Muscle of arm (tissue), 12 donors: ENCODE results near the gene SH3PXD2A. TPM values are rescaled to one million over a fixed set of nuclear protein-coding genes. Genes with fewer than 3 reads are reported as not detected.
A peak's percentile ranks its signal among the peaks of the same experiment; 100 is the strongest.
"Not testable (repeated sequence)": the region's sequence is repeated elsewhere in the genome, so short reads cannot be mapped to it uniquely, and the experiment has no call there.

Experiments used
- DNase-seq: peaks from one replicate; pipeline ENCODE4 v3.0.0-alpha.2; 2013
- polyA plus RNA-seq, 12 donors: library from polyadenylated mRNA; unstranded; fragments of 120-200 nt; gene quantifications; one replicate each; pipeline ENCODE4 v1.2.1, GENCODE V29; 2013; ENCODE audit not compliant: insufficient read length in 12 of 12

Gene SH3PXD2A
- polyA plus RNA-seq, 12 donors = 67.6 to 154 (median 81.6) TPM

DNA sequence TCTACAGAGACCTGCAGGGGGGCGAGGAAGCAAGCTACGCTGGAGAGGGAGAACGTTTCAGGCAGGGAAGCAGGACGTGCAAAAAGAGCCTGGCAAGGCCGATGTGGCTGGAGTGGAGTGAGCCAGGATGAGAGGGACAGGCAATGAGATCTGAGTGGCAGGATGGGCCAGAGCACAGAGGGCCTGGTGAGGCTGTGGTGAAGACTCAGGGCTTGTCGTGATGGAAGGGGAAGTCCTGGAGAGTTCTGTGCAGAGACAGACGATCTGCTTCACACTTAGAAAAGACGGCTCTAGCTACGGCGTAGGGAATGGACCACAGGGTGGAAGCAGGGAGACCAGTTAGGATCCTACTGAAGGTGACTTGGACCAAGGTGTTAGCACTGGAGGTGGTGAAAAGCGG lies 87.0 kb downstream of the SH3PXD2A start:
- DNase-seq = no peak

DNA sequence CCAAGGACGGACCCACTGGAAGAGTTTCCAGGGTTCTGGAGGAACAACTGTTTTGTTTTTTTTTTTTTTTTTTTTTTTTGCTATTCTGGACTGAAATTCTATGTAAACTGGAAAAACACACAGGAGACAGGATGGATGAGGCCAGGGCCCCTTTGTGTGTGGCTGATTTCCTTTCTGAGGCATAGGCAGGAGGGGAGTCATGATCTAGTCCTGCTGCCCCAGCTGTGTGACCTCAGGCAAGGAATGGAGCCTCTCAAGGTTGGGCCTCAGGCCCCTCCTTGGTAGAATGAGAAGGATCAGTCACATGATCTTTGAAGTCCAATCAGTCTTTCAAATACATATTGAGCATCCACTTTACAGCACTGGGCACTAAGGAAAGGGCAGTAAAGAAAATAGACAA lies 87.6 kb downstream of the SH3PXD2A start:
- no peak for DNase-seq

DNA sequence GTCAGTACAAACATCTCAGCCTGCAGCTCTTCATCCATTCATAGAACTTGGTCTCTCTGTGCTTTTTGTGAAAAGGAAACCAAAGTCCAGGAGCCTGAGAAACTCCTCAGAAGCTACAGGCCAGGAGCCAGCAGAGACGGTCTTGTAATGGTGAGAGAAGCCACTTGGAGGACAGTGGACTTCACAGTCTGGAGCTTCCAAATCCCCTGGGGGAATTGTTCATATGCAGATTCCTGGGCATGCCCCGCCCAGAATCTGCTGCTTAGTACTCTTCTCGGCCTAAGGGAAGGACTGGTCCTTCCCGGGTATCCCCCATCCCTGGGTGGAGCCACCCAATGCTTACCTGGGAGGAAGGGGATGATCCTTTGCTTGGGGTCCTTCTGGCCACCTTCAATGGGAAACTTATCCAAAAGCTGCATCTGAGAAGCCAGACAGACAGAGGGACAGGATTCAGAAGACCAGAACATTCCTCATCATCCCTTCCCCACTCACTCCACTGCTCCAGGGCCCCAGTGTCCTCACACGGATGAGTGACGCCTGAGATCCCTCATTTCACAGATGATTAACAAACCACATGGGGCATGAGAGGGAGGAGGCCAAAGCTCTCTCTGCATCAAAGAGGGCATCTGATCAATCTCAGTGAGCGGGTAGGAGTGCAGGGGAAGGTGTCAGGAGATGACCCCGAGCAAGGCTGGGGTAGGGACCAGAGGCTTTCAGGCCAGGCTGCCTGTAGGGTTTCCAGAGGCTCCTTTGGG lies 88.4 kb downstream of the SH3PXD2A start:
- no peak for DNase-seq

DNA sequence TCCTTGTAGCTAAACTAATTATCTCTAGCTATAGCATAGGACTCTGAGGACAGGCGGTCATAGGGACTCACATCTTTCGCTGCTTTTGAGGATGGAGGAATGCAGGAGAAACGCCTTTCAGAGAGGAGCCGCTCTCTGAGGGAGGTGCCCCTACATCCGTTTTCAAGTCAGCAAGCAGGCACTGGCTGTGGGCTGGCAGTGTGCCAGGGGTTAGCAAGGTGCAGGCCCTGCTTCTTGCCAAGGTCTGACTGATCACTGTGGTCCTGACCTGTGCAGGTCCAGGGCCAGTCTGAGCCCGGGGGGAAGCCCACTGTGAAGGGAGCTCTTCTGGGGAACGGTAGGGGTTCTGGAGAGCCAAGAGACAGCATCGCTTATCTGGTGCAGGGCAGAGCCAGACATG lies 89.4 kb downstream of the SH3PXD2A start:
- DNase-seq = no peak

DNA sequence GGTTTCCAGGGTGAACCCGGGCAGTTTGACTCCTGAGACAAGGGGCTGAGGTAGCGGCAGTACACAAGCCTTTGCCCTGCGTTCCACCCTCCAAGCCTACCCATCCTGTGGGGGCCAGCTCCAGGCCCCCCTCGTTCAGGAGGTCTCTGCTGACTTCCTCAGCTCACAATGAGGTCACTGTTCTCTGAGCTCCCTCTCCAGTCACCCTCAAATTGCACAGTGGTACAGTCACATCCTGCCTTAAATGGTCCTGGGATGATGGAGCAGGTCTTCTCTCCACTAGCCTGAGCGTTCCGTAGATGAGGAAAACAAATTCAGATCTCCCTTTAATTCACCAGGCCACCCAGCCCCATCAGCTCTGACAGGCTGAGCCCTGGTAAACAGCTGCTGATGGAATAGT lies 90.2 kb downstream of the SH3PXD2A start:
- no peak for DNase-seq

DNA sequence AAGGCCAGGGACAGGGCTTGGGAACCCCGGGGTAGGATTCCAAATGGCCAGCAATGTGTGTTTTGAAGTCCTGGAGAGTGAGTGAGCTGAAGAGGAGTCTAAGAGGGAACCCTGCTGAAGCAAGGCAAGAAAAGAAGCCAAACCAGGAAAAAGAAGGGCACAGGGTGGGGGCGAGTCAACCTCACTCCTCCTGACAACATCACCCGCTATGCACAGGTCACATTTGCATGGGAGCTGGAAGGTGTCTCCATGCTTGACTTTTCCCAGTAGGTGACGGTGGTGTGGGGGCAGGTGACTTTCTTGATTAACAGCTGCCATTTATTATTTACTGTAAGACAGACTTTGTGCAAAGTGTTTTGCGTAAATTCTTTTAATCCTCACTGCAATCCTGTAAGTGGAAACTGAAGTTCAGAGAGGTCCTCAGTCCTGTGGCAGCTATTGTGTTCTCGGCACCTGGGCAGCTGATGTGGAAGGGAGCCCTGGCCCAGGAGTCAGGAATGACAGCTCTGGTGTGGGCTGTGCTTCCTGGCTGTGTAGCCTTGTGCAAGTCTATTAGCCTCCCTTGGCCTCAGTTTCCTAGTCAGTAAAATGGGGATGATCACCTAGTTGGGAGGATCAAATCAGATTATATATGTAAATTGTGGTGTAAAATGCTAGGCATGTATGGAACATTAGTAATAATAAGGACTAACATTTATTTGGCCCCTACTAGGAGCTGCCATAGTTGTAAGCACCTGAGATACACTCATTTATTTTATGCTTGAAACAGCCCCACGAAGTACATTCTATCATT lies 90.9 kb downstream of the SH3PXD2A start:
- DNase-seq = no peak

DNA sequence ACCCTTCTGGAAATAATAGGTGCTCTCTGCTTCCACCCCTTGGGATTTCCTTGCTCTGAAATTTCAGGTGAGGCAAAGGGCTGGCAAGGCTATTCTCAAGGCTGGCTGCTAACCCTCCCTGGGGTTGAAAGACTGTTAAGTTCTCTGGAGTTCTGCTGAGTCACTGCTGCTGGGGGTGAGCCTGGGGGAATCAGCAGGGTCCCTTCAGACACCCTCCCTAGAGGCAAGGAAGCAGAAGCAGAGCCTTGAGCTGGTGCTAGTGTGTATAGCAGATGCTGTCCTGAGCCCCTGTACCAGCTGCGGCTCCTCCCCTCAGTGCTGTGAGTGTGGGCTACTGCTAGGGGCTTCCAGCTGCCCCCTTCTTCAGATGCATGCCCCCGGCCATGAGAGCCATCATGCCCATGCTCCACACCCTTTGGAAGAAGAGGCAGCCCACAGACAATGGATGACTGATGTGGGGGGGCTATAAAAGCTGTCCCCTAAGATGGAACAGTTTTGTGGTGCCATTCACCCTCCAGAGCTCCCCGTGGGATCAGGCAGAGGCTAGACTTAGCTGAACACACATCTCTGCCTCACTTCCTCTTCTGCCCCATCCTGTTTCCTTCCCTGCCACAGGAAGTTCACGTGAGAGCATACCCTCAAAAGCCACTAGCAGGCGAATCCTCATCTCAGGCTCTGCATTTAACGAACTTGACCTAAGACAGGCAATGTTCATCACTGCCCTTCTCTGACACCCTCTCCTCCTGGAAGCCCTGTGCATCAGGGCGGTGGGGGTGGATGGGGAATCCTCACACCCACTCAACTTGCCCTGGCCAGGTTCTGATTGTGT lies 91.8 kb downstream of the SH3PXD2A start:
- no peak for DNase-seq

DNA sequence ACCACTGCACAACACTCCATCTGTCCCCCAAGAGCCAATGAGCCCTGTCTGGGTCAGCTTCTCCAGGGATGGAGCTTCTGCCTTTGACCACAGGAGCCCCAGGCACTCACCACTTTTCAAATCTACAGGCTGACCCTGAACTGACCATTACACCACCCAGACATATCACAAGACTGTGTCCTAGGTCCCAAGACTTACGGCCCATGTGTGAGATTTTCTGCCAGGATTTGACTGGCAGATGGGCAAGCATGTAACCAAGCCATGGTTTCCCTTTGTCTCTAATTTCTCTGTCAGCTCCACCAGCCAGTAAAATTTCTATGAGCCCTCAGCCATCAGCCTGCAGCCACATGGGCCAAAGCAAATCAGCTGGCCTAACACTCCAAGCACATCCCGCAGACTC lies 92.5 kb downstream of the SH3PXD2A start:
- DNase-seq = no peak

DNA sequence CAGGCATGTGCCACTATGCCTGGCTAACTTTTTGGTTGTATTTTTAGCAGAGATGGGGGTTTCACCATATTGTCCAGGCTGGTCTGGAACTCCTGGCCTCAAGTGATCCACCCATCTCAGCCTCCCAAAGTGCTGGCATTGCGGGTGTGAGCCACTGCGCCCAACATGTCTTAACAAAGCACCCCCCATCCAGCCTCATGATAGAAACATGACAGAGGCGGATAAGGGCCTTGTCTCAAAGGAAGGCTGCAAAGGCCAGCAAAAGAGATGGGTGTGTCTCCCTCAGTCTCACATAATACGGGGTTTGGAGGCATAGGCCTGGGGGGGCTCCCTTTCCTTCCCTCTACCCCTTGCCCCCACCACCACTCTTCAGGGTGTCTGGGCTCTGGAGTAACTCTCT lies 93.2 kb downstream of the SH3PXD2A start:
- DNase-seq = no peak

DNA sequence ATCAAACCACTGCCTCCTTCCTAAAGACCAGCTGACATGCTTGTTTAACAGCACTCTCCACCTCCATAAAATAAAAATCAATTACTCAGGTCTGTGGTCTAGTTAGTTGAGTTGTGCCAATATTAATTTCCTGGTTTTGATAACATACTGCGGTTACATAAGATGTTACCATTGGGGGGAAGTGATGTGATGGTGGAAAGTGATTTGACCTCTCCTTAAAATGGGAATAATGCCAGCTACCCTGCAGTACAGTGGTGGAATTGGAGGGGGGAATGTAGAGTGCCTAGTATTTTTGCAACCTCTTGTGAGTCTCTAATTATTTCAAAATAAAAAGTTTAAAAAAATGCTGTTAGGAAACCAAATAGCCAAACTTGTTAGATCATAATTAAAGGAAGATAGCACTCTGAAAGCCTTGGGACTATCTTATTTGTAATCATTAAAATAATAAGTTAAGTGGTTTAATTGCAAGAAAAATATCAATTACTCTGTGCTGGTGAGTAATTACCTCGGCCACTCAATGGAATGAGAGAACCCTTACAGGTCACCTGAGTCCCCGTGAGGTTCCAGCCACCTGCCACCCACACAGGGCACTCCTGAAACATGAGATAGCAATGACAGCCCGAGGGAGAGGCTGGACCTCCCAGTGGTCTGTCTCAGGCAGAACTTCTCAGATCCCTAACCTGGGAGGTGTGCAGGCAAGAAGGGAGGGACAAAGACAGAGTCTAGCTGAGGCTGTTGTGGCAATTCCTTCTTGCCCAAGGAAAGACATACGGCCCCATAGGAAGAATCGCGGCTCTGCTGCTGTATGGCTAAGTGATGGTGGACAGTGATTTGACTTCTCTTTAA lies 94.1 kb downstream of the SH3PXD2A start:
- no peak for DNase-seq

DNA sequence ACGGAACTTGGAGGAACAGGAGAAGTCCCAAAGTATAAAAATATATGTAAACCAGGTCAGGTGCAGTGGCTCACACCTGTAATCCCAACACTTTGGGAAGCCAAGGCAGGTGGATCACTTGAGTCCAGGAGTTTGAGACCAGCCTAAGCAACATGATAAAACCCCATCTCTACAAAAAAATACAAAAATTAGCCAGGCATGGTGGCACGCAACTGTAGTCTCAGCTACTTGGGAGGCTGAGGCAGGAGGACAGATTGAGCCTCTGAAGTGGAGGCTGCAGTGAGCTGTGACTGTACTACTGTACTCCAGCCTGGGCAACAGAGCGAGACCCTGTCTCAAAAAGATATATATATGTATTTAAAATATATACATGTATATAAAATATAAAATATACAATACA lies 95.1 kb downstream of the SH3PXD2A start:
- DNase-seq = not testable (repeated sequence)

DNA sequence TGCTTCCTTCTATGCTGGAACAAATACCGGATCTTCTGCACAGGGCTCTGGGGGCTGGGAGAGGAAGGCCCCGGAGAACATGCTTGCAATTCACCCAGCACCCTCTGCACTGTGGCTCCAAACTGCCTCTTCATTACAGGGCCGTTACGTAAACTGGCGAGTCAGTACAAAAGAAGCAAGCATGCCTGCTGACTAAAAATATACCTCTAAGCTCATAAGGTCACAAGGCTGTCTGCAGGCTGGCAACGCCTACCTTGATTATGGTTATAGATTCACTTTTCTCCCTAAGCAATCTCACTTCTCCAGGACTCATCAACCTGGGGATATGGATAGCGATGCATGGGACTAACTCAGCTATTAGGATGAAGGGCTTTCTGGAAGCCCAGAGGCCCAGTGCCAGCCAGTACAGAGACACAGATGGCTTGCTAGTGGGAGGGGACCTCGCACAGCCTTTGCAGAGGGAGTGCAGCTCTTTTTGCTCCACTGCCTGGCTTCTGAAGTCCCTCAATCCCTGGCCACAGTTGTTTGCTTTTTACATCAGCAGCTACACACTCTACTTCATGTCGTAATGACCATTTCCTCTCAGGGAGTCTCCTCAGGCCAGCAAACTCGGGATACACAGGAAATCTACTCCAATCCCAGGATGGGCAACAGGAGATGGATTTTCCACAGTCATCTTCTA lies 96.1 kb downstream of the SH3PXD2A start:
- DNase-seq = peak; percentile 36

DNA sequence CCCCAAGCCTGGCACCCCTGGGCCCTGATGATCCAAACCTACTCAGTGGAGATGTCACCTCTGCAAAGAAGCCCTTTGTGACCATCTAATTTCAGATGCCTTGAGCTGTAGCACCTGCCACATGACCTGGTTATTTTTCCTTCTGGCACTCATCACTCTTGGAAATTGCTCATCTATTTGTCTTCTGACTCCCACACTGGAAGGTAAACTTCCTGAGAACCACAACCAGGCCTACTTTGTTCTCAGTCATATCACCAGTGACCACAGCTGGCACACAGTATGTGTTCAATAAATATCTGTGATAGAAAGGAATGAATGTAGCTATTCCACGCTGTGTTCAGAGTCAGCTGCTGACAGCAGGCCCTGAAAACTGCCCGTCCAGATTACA lies 97.1 kb downstream of the SH3PXD2A start:
- no peak for DNase-seq

DNA sequence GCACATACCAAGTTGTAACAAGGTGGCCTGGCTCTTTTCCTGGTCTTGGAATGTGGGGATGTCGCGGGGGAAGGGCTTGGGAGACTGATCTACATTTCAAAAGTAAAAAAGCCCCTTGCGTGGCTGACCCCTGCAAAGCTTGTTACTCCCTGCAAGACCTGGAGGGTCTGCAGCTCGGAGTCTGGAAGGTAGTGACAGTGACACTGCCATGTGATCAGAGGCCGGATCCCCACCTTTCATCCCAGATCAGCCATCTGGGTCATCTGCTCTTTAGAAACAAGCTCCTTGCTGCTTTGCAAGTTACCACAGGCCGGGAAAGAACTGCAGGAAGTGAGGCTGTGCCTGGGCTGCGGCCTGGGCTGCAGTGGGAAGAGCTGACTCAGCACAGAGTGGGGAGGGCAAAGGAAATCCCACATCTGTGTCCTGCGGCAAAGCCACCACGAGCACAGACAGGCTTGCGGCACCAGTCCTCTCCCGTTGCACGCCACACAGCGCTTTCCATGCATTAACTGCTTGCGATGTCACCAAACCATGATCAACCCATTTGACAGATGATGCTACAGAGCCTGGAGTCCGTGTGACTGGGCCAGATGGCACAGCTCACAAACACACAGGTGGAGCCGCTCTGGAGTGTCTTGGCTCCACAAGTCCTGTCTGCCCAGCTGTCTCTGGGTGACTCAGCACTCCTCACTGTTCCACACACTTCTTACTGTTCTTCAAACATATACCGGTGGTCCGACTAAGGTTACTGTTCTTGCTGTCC lies 97.7 kb downstream of the SH3PXD2A start:
- DNase-seq = peak; percentile 49

DNA sequence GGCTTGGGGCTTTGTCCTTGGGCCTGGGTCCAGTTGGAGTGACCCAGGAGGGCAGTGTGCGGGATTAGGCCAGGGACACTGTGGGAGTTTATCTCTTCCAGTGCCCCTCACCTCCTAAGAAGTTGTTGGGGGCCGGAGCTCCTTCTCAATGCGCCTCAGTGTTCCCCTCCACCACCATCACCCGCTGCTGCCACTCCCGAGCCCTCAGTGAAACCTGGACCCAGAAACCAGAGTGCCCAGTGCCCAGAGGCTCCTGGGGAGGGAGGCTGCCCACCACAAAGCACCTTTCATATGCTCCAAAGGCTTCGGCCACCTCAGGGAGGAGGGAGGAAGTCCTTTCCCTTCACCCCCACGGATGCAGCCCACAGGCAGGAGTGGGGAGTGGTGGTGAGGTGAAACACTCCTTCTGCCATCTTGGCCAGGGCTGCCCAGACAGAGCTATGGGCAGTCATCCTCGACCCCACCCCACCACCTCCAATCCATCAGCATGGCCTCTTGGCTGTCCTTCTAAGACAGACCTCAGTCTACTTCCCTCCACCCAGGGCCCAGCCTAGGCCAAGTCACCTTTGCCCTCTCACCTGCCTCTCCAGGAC lies 99.0 kb downstream of the SH3PXD2A start:
- no peak for DNase-seq

DNA sequence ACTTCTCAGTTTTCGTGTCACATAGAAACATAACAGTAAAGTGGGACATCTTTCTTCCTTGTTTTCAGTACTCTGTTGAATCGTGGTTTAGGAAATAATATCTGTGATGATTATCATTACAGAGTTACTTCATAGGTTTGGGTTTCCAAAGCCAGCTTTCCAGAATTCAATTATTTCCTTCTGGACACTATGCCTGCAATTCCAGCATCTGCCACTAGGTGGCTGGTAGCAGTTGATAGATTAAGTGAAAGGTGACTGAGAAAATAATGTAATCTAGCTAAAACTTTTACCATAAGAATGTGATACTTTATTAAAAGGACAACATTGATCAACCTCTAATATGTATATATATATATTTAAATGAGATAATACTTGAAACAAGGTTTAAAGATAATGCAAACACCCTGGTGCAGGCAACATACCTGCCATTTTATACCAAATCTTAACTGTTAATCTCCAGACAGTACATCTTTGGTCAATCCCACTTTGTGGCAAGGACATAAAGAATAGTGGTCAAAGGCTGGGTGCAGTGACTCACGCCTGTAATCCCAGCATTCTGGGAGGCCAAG lies 102.6 kb downstream of the SH3PXD2A start:
- no peak for DNase-seq

DNA sequence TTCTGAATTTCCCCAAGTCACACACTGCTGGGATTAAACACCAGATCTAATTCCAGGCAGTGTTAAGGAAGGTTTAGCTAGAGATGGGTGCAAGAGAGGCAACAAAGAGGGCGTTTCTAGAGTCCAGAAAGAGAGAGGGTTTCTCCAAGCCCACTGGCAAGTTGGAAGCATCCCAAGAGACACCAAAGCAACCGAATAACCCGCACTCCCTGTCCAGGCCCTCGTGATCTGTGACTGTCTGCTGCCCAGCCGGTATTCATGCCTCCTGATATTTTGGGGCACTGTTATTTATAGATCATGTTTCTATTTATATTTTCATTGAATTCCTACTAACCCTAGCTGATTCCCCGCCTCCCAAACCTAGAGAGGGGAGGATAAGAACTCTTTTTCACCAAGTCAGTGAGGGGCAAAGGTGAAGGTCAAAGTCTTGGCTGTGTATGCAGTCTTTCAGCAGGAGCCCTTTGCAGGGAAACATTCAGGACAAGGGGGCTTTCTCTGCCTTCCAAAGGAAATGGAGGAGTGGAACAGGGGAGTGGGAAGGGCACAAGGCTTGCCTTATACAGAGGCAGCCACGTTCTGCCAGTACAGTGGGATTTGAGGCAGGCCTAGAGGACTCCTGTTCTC lies 103.6 kb downstream of the SH3PXD2A start:
- no peak for DNase-seq

DNA sequence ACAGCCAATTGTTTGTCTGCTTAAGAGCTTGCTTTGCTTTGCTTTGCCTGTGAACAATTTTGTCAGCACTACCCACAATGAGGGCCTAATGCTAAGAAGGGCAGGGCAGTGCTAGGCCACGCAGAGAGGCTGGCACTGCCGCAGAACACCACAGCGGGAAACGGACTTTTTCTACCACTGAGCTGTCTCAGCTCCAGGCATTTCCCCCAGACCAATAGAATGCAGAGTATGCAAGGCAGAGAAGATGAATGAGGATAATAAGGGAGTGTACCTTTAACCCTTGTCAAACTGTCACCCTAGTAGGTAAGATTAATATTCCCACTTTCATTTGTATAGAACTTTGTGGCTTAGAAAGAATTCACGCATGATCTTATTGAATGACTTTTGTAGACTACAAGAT lies 104.5 kb downstream of the SH3PXD2A start:
- DNase-seq = no peak

DNA sequence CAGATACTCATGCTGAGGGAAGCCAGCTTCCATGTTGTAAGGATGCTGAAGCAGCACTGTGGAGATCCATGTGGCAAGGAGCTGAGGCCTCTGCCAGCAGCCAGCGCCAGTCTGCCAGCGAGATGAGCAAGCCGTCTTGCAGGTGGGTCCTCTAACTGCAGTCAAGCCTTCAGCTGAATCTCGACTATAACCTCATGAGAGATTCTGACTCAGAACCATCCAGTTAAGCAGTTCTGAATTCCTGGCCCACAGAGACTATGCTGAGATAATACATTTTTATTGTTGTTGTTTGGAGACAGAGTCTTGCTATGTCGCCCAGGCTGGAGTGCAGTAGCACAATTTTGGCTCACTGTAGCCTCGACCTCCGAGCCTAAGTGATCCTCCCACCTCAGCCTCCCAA lies 105.6 kb downstream of the SH3PXD2A start:
- no peak for DNase-seq
